ENCODE data around the gene ADAM33. TPM values are rescaled to one million over a fixed set of nuclear protein-coding genes. Genes with fewer than 3 reads are reported as not detected.
A peak's percentile ranks its signal among the peaks of the same experiment; 100 is the strongest.

The ADAM33 gene
- total and polyA plus RNA-seq, 2 of the 13 experiments (the other 11 are each of a cell fraction or from before 2014, with no cell fraction given): not detected

- TF ChIP-seq GMEB1 (CRISPR knock-in tag; IDR thresholded peaks at IDR 0.05; ENCODE audit: borderline replicate concordance) (peak; percentile 62; the same call in 1 of the 2 replicates), ZFP36 (IDR thresholded peaks at IDR 0.05; ENCODE audit: borderline replicate concordance, low read depth, low read length, partially characterized antibody) (no peak), ZSCAN20 (CRISPR knock-in tag; IDR thresholded peaks at IDR 0.05; ENCODE audit: borderline replicate concordance) (0 out of 2 replicates have a peak, but pooled peaks have one; percentile 26), IRF2 (CRISPR knock-in tag; IDR thresholded peaks at IDR 0.05) (peak; percentile 93), ZNF557 (CRISPR knock-in tag; IDR thresholded peaks at IDR 0.05) (0 out of 2 replicates have a peak, but pooled peaks have one; percentile 42), SKI (IDR thresholded peaks at IDR 0.05; ENCODE audit: partially characterized antibody) (peak; percentile 42), ZNF232 (CRISPR knock-in tag; IDR thresholded peaks at IDR 0.05; ENCODE audit: borderline replicate concordance) (0 out of 2 replicates have a peak, but pooled peaks have one; percentile 29), NCOA1 (CRISPR knock-in tag; IDR thresholded peaks at IDR 0.05) (0 out of 2 replicates have a peak, but pooled peaks have one; percentile 78), GLI4 (CRISPR knock-in tag; IDR thresholded peaks at IDR 0.05; ENCODE audit: borderline replicate concordance) (peak; percentile 19; the same call in 1 of the 2 replicates), GLMP (CRISPR knock-in tag; IDR thresholded peaks at IDR 0.05; ENCODE audit: borderline replicate concordance) (no peak), POLR2A (IDR thresholded peaks at IDR 0.05; ENCODE audit: insufficient read depth in 1 of 2, low read depth in 2 of 2, low read length in 2 of 2) (peak; percentile 41 to 59; a peak in 3 of 4 replicates), ZNF501 (CRISPR knock-in tag; IDR thresholded peaks at IDR 0.05) (peak; percentile 65), ELF3 (CRISPR knock-in tag; IDR thresholded peaks at IDR 0.05) (peak; percentile 56; the same call in 1 of the 2 replicates), ZNF687 (CRISPR knock-in tag; IDR thresholded peaks at IDR 0.05) (peak; percentile 34; the same call in 1 of the 2 replicates), ZFX (CRISPR knock-in tag; IDR thresholded peaks at IDR 0.05; ENCODE audit: low read depth) (peak; percentile 53), MTA1 (CRISPR knock-in tag; IDR thresholded peaks at IDR 0.05; ENCODE audit: borderline replicate concordance) (0 out of 2 replicates have a peak, but pooled peaks have one; percentile 66), TFAP4 (IDR thresholded peaks at IDR 0.05; ENCODE audit: borderline replicate concordance, low read depth) (peak; percentile 59; the same call in 1 of the 2 replicates), SALL1 (CRISPR knock-in tag; IDR thresholded peaks at IDR 0.05) (peak; percentile 63)
These were observed 22.9 kb downstream of the ADAM33 start (continued) for GRCh38 chr20:3658716-3659491.
